DND-41 (cell line): Measurements from ENCODE around the gene ALKBH2.

Experiments
- CTCF ChIP-seq: IDR thresholded peaks from 2 replicates; pipeline ENCODE4 v1.5.1; 2012; ENCODE audit warnings: borderline replicate concordance, low read length, moderate library complexity, mild to moderate bottlenecking; ENCODE audit not compliant: poor library complexity, severe bottlenecking; ENCODE audit errors: extremely low read depth
- EZH2 ChIP-seq: IDR thresholded peaks from 3 replicates; pipeline ENCODE4 v1.6.1; 2012; ENCODE audit warnings: borderline replicate concordance, low read depth, mild to moderate bottlenecking, moderate library complexity, low read length, inconsistent platforms; ENCODE audit not compliant: severe bottlenecking

GRCh38 chr12:109131154-109132050 is 38.1 kb upstream of the ALKBH2 start:
- no peak for TF ChIP-seq CTCF
- no peak for TF ChIP-seq EZH2
